ENCODE data around the gene RTKN. TPM values are rescaled to one million over a fixed set of nuclear protein-coding genes. Genes with fewer than 3 reads are reported as not detected.

Gene RTKN
- total and polyA plus RNA-seq, 2 of the 13 experiments (the other 11 are each of a cell fraction or from before 2014, with no cell fraction given): 159 to 166 TPM

GRCh38 chr2:74441690-74442482 is at the start of gene RTKN (continued):
- TF ChIP-seq KAT7 (CRISPR knock-in tag; IDR thresholded peaks at IDR 0.05; ENCODE audit: borderline replicate concordance): peak; percentile 13; the same call in 1 of the 2 replicates
- TF ChIP-seq ZNF496 (CRISPR knock-in tag; IDR thresholded peaks at IDR 0.05; ENCODE audit: insufficient replicate concordance): no peak
- TF ChIP-seq SRY (CRISPR knock-in tag; IDR thresholded peaks at IDR 0.05): peak; percentile 78; the same call in 1 of the 2 replicates
- TF ChIP-seq FOXP4 (CRISPR knock-in tag; IDR thresholded peaks at IDR 0.05): no peak; the same call in none of the 2 replicates
- TF ChIP-seq CENPT (CRISPR knock-in tag; IDR thresholded peaks at IDR 0.05; ENCODE audit: low read depth): peak; percentile 94
- TF ChIP-seq ARNT2 (CRISPR knock-in tag; IDR thresholded peaks at IDR 0.05; ENCODE audit: low read depth): peak; percentile 86
- 0 out of 2 replicates have a peak, but pooled peaks have one; percentile 87 for TF ChIP-seq NCOA5 (CRISPR knock-in tag; IDR thresholded peaks at IDR 0.05)
- 0 out of 2 replicates have a peak, but pooled peaks have one; percentile 44 for TF ChIP-seq ZNF761 (CRISPR knock-in tag; conservative IDR thresholded peaks at IDR 0.05)
- TF ChIP-seq, protein P1, sequence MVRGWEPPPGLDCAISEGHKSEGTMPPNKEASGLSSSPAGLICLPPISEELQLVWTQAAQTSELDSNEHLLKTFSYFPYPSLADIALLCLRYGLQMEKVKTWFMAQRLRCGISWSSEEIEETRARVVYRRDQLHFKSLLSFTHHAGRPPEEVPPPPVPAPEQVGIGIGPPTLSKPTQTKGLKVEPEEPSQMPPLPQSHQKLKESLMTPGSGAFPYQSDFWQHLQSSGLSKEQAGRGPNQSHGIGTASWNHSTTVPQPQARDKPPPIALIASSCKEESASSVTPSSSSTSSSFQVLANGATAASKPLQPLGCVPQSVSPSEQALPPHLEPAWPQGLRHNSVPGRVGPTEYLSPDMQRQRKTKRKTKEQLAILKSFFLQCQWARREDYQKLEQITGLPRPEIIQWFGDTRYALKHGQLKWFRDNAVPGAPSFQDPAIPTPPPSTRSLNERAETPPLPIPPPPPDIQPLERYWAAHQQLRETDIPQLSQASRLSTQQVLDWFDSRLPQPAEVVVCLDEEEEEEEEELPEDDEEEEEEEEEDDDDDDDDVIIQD (CRISPR knock-in tag; IDR thresholded peaks at IDR 0.05; ENCODE audit: low read depth): no peak
- peak; percentile 83; the same call in 1 of the 2 replicates for TF ChIP-seq FOXM1 (CRISPR knock-in tag; IDR thresholded peaks at IDR 0.05)
- TF ChIP-seq TP53 (CRISPR knock-in tag; conservative IDR thresholded peaks at IDR 0.05): no peak; the same call in 1 of the 2 replicates
- peak; percentile 89 for TF ChIP-seq ZBTB3 (CRISPR knock-in tag; IDR thresholded peaks at IDR 0.05; ENCODE audit: borderline replicate concordance, low read depth)
- no peak for TF ChIP-seq SNAI1 (CRISPR knock-in tag; IDR thresholded peaks at IDR 0.05; ENCODE audit: borderline replicate concordance)
- peak; percentile 68; the same call in 1 of the 2 replicates for TF ChIP-seq NAIF1 (CRISPR knock-in tag; IDR thresholded peaks at IDR 0.05; ENCODE audit: borderline replicate concordance)
- TF ChIP-seq ZBTB38 (CRISPR knock-in tag; IDR thresholded peaks at IDR 0.05): peak; percentile 44
- TF ChIP-seq, protein P2, sequence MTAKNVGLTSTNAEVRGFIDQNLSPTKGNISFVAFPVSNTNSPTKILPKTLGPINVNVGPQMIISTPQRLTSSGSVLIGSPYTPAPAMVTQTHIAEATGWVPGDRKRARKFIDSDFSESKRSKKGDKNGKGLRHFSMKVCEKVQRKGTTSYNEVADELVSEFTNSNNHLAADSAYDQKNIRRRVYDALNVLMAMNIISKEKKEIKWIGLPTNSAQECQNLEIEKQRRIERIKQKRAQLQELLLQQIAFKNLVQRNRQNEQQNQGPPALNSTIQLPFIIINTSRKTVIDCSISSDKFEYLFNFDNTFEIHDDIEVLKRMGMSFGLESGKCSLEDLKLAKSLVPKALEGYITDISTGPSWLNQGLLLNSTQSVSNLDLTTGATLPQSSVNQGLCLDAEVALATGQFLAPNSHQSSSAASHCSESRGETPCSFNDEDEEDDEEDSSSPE (CRISPR knock-in tag; IDR thresholded peaks at IDR 0.05): peak; percentile 73; the same call in 1 of the 2 replicates
- TF ChIP-seq KAT2B (IDR thresholded peaks at IDR 0.05; ENCODE audit: borderline replicate concordance, low read depth, low read length): no peak
- TF ChIP-seq MED13 (CRISPR knock-in tag; IDR thresholded peaks at IDR 0.05): peak; percentile 84; the same call in 1 of the 2 replicates
- peak; percentile 69; the same call in 1 of the 2 replicates for TF ChIP-seq CREB1 (IDR thresholded peaks at IDR 0.05)
- no peak for TF ChIP-seq CREB1 (CRISPR knock-in tag; IDR thresholded peaks at IDR 0.05)
